WERI-Rb-1 (cell line): ENCODE results near the gene RABGGTA.

Source experiments
- DNase-seq: peaks from one replicate; pipeline ENCODE4 v3.0.0-alpha.2; 2020
- H3K27ac ChIP-seq: fragments of 250-450 bp; sonication (Bioruptor Pico); 2 replicates; pipeline ENCODE4 v1.5.1; 2020; ENCODE audit warnings: mild to moderate bottlenecking, moderate library complexity
- H3K27me3 ChIP-seq: fragments of 250-450 bp; sonication (Bioruptor Pico); 2 replicates; pipeline ENCODE4 v1.5.1; 2021; ENCODE audit warnings: mild to moderate bottlenecking, low read depth, moderate library complexity; ENCODE audit not compliant: insufficient read depth, severe bottlenecking
- H3K36me3 ChIP-seq: fragments of 250-450 bp; sonication (Bioruptor Pico); 2 replicates; pipeline ENCODE4 v1.5.1; 2020; ENCODE audit warnings: mild to moderate bottlenecking, moderate library complexity
- H3K4me3 ChIP-seq: 2 replicates; pipeline ENCODE4 v1.5.1; 2011; ENCODE audit warnings: low read depth, mild to moderate bottlenecking, control low read depth, low read length
- H3K9me3 ChIP-seq: fragments of 250-450 bp; sonication (Bioruptor Pico); 2 replicates; pipeline ENCODE4 v1.5.1; 2021; ENCODE audit warnings: mild to moderate bottlenecking, moderate library complexity; ENCODE audit not compliant: severe bottlenecking
- TF ChIP-seq, protein P1 (sequence below): IDR thresholded peaks from 2 replicates; pipeline ENCODE4 v1.5.1; 2011; ENCODE audit warnings: low read depth, mild to moderate bottlenecking, control low read depth, inconsistent platforms, low read length

Gene RABGGTA

GRCh38 chr14:24271134-24271833 is at the start of gene RABGGTA:
Gene RABGGTA (minus strand): TSS chr14:24271597. CDS start chr14:24271115, 482 bp downstream.
- Histone ChIP-seq H3K36me3 (no peaks in the 10 kb centered on the region), H3K4me3 (peak within 1 kb of the TSS; percentile 65), H3K9me3 (no peaks in the 10 kb centered on the region), H3K27ac (peak within 1 kb of the TSS; percentile 94), H3K27me3 (no peaks in the 10 kb centered on the region)
- peak; percentile 91 for DNase-seq
- TF ChIP-seq, protein P1, sequence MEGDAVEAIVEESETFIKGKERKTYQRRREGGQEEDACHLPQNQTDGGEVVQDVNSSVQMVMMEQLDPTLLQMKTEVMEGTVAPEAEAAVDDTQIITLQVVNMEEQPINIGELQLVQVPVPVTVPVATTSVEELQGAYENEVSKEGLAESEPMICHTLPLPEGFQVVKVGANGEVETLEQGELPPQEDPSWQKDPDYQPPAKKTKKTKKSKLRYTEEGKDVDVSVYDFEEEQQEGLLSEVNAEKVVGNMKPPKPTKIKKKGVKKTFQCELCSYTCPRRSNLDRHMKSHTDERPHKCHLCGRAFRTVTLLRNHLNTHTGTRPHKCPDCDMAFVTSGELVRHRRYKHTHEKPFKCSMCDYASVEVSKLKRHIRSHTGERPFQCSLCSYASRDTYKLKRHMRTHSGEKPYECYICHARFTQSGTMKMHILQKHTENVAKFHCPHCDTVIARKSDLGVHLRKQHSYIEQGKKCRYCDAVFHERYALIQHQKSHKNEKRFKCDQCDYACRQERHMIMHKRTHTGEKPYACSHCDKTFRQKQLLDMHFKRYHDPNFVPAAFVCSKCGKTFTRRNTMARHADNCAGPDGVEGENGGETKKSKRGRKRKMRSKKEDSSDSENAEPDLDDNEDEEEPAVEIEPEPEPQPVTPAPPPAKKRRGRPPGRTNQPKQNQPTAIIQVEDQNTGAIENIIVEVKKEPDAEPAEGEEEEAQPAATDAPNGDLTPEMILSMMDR = peak; percentile 88

DNA sequence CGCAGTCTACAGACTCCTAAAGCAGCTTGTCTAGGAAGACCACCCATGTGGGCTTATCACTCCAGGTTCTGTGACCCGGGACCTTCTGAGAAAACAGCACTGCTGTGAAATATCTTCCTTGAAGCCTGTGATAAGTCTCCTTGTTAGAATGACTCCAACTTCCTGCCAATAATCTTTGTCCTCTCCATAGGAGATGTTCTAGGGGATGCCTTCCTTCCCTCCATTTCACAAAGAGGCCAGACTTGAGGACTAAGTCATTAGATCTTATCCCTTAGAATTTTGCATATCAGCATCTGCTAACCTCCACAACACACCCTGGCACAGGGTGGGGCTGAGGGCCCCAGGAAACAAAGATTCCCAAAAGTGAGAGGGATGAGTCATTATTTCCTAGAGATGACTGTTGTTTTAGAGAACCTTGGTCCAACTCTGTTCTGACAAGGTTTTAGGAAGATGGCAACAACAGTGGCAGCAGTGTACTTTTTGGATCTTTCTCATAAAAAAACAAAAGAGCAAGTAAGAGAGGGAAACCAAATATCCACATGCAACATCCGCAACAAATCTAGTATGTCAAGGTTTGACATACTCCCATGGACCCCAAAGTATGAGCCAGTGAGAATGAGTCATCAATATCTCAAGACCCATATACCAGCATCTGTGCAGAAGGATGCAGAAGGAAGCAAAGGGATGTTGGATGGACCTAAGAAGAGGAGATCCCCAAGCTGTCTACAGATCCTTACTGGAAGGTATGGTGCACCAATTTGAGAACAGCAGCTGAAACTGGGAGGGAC is 45.9 kb upstream of the RABGGTA start:
- DNase-seq = no peak
- H3K36me3 ChIP-seq = no peaks in the 10 kb centered on the region

DNA sequence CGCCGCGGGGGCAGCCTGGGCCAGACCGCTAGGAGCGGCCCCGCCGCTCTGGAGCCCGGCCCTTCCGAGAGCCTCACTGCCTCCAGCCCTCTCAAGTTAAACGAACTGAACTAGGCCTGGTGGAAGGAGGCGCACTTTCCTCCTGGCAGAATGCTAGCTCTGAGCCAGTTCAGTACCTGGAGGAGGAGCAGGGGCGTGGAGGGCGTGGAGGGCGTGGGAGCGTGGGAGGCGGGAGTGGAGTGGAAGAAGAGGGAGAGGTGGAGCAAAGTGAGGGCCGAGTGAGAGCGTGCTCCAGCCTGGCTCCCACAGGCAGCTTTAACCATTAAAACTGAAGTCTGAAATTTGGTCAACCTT is 45.2 kb upstream of the RABGGTA start:
- no peak overlapping the region for H3K27ac ChIP-seq
- no peak for DNase-seq
- H3K9me3 ChIP-seq = no peaks in the 10 kb centered on the region
- H3K4me3 ChIP-seq = no peak overlapping the region
- H3K36me3 ChIP-seq = no peaks in the 10 kb centered on the region; the same call in 1 of the 2 replicates
- TF ChIP-seq, protein P1 = no peak
- H3K27me3 ChIP-seq = no peaks in the 10 kb centered on the region

More for the DNA sequence above, 45.9 kb upstream of the RABGGTA start:
- H3K27ac ChIP-seq = no peak overlapping the region
- TF ChIP-seq, protein P1 = no peak
- no peaks in the 10 kb centered on the region for H3K27me3 ChIP-seq
- H3K9me3 ChIP-seq = no peaks in the 10 kb centered on the region
- no peak overlapping the region for H3K4me3 ChIP-seq

- Histone ChIP-seq H3K9me3 (no peaks in the 10 kb centered on the region), H3K27me3 (no peaks in the 10 kb centered on the region), H3K36me3 (no peaks in the 10 kb centered on the region; the same call in 1 of the 2 replicates), H3K27ac (no peak overlapping the region), H3K4me3 (no peak overlapping the region)
- DNase-seq = no peak
- TF ChIP-seq, protein P1 = no peak
Measured at GRCh38 chr14:24315807-24316596, 44.6 kb upstream of the RABGGTA start.

GRCh38 chr14:24315243-24315806 is 43.9 kb upstream of the RABGGTA start:
- no peak for DNase-seq
- H3K27ac ChIP-seq = no peak overlapping the region
- no peaks in the 10 kb centered on the region for H3K27me3 ChIP-seq
- no peak overlapping the region for H3K4me3 ChIP-seq
- TF ChIP-seq, protein P1 = no peak
- H3K36me3 ChIP-seq = no peaks in the 10 kb centered on the region; the same call in none of the 2 replicates
- H3K9me3 ChIP-seq = no peaks in the 10 kb centered on the region
